B cell (primary cell): Measurements from ENCODE around the gene ERP27. TPM values are rescaled to one million over a fixed set of nuclear protein-coding genes. Genes with fewer than 3 reads are reported as not detected.

Experiments used
- ATAC-seq: fragments of 200-7000 bp; cut with Tn5 transposase; one replicate; pipeline ENCODE4 v1.10.0; 2021; ENCODE audit warnings: low read depth, mild to moderate bottlenecking, moderate number of reproducible peaks, moderate library complexity
- CTCF ChIA-PET: fragments of 350-600 bp; sonication (Branson Sonifier 250); formaldehyde crosslinking; loops from one replicate; lab custom pipeline; 2021; ENCODE audit warnings: antibody characterized with exemption, inconsistent platforms; lab: Charles Lee
- POLR2A ChIA-PET: fragments of 350-600 bp; sonication (Branson Sonifier 250); formaldehyde crosslinking; loops from one replicate; lab custom pipeline; 2021; ENCODE audit warnings: antibody characterized with exemption; lab: Charles Lee
- DNase-seq: peaks from one replicate; pipeline ENCODE4 v3.0.0; 2013
- H2AFZ ChIP-seq: 2 replicates; pipeline ENCODE4 v1.6.1; 2012; ENCODE audit warnings: mild to moderate bottlenecking, low read depth, low read length; ENCODE audit not compliant: insufficient read depth, poor library complexity, severe bottlenecking
- H3K27ac ChIP-seq, 2 donors: 1 replicate in 1 of 2; 2 replicates in 1 of 2; pipeline ENCODE4 v1.5.1; 2012 to 2013; ENCODE audit warnings: low read length in 2 of 2, mild to moderate bottlenecking in 2 of 2, moderate library complexity in 1 of 2
- H3K27me3 ChIP-seq, 4 experiments: fragments of 200-600 bp in 1 of 4; sonication (generic) in 1 of 4; replicated peaks in 1 of 4; 1 replicate in 2 of 4; 2 replicates in 2 of 4; pipeline versions ENCODE4 v1.6.1 to v1.7.0; 2013 to 2016; ENCODE audit warnings: low read length in 3 of 4, mild to moderate bottlenecking in 2 of 4, mixed read lengths in 1 of 4, moderate library complexity in 1 of 4; ENCODE audit not compliant: insufficient read depth in 4 of 4, control insufficient read depth in 3 of 4; ENCODE audit errors: control extremely low read depth in 1 of 4
- H3K36me3 ChIP-seq, 2 experiments: replicated peaks in 1 of 2; 1 replicate in 1 of 2; 2 replicates in 1 of 2; pipeline versions ENCODE4 v1.6.1 to v1.7.1; 2013; ENCODE audit warnings: low read length in 1 of 2; ENCODE audit not compliant: insufficient read depth in 2 of 2, control insufficient read depth in 1 of 2; ENCODE audit errors: control extremely low read depth in 1 of 2, extremely low read depth in 1 of 2
- H3K4me1 ChIP-seq, 2 donors: fragments of 200-600 bp in 1 of 2; sonication (generic) in 1 of 2; 1 replicate in 1 of 2; 2 replicates in 1 of 2; pipeline versions ENCODE4 v1.5.1 to v1.6.1; 2013 to 2017; ENCODE audit warnings: low read length in 2 of 2; ENCODE audit not compliant: control insufficient read depth in 2 of 2, insufficient read depth in 2 of 2
- H3K4me2 ChIP-seq: replicated peaks from 2 replicates; pipeline ENCODE3; 2012; ENCODE audit warnings: mild to moderate bottlenecking, low read depth, low read length; ENCODE audit not compliant: poor library complexity, severe bottlenecking
- H3K4me3 ChIP-seq, 5 experiments: fragments of 200-600 bp in 1 of 5; sonication (generic) in 1 of 5; 1 replicate in 3 of 5; 2 replicates in 2 of 5; pipeline versions ENCODE4 v1.5.1 to v1.7.0; 2011 to 2016; ENCODE audit warnings: low read length in 4 of 5, mild to moderate bottlenecking in 4 of 5, low read depth in 2 of 5, control low read depth in 1 of 5, moderate library complexity in 1 of 5; ENCODE audit not compliant: insufficient read depth in 1 of 5; ENCODE audit errors: control extremely low read depth in 1 of 5, extremely low read depth in 1 of 5
- H3K79me2 ChIP-seq: fragments of 200-600 bp; sonication (generic); one replicate; pipeline ENCODE4 v1.6.0; 2016; ENCODE audit warnings: low read length; ENCODE audit not compliant: control insufficient read depth, insufficient read depth
- H3K9ac ChIP-seq: fragments of 200-600 bp; sonication (generic); 2 replicates; pipeline ENCODE4 v1.6.1; 2017; ENCODE audit warnings: mild to moderate bottlenecking, low read length, moderate library complexity
- H3K9me3 ChIP-seq, 3 donors: one replicate each; pipeline versions ENCODE4 v1.6.1 to v1.7.1; 2013; ENCODE audit warnings: low read length in 2 of 3; ENCODE audit not compliant: control insufficient read depth in 2 of 3, insufficient read depth in 1 of 3; ENCODE audit errors: control extremely low read depth in 1 of 3
- H4K20me1 ChIP-seq: 2 replicates; pipeline ENCODE4 v1.6.0; 2012; ENCODE audit warnings: mild to moderate bottlenecking, low read length; ENCODE audit not compliant: insufficient read depth, control insufficient read depth, poor library complexity, severe bottlenecking
- H3K27ac Mint-ChIP-seq: one replicate; pipeline ENCODE4 v1.8.0; 2021; ENCODE audit warnings: mixed read lengths
- H3K27me3 Mint-ChIP-seq: one replicate; pipeline ENCODE4 v1.8.0; 2021; ENCODE audit warnings: mixed read lengths
- H3K4me1 Mint-ChIP-seq: one replicate; pipeline ENCODE4 v1.8.0; 2021; ENCODE audit warnings: mixed read lengths
- H3K4me3 Mint-ChIP-seq: one replicate; pipeline ENCODE4 v1.8.0; 2021; ENCODE audit warnings: mixed read lengths
- H3K9me3 Mint-ChIP-seq: one replicate; pipeline ENCODE4 v1.8.0; 2022; ENCODE audit warnings: mixed read lengths; ENCODE audit not compliant: insufficient read depth
- EZH2 ChIP-seq: IDR thresholded peaks from 2 replicates; pipeline ENCODE4 v1.6.1; 2012; ENCODE audit warnings: borderline replicate concordance, low read depth, mild to moderate bottlenecking, moderate library complexity, low read length; ENCODE audit not compliant: insufficient read depth, poor library complexity, severe bottlenecking
- WGBS: methylation state at CpG from one replicate; pipeline ENCODE4 v1.1.5; 2013; ENCODE audit warnings: missing lambda C conversion rate; ENCODE audit not compliant: insufficient coverage; 5-methylcytosine and 5-hydroxymethylcytosine counted together
- intact Hi-C: fragments of 100-400 bp; cut with micrococcal nuclease; formaldehyde crosslinking; loops from one replicate; pipeline ENCODE4 v1.10.0; 2022
- polyA plus RNA-seq: library from polyadenylated mRNA; depleted of rRNA; stranded (reverse); fragments of >200 nt; gene quantifications from 2 replicates; pipeline ENCODE4 v1.2.3, GENCODE V29; 2012
- total RNA-seq, 2 donors: library from RNA; stranded (reverse); fragments of 120-200 nt in 1 of 2; gene quantifications; 1 replicate in 1 of 2; 2 replicates in 1 of 2; pipeline versions ENCODE4 v1.2.3 to v1.2.4, GENCODE V29; 2013 to 2022
- TF ChIP-seq, protein P1 (sequence below): fragments of 200-600 bp; IDR thresholded peaks from one replicate; pipeline ENCODE4 v1.8.0; 2022; ENCODE audit warnings: antibody characterized with exemption, mild to moderate bottlenecking

ERP27 gene
- total and polyA plus RNA-seq, 2 donors (not counting 1 experiment from before 2014, with no cell fraction given), result 7.8 to 9.0 TPM

DNA sequence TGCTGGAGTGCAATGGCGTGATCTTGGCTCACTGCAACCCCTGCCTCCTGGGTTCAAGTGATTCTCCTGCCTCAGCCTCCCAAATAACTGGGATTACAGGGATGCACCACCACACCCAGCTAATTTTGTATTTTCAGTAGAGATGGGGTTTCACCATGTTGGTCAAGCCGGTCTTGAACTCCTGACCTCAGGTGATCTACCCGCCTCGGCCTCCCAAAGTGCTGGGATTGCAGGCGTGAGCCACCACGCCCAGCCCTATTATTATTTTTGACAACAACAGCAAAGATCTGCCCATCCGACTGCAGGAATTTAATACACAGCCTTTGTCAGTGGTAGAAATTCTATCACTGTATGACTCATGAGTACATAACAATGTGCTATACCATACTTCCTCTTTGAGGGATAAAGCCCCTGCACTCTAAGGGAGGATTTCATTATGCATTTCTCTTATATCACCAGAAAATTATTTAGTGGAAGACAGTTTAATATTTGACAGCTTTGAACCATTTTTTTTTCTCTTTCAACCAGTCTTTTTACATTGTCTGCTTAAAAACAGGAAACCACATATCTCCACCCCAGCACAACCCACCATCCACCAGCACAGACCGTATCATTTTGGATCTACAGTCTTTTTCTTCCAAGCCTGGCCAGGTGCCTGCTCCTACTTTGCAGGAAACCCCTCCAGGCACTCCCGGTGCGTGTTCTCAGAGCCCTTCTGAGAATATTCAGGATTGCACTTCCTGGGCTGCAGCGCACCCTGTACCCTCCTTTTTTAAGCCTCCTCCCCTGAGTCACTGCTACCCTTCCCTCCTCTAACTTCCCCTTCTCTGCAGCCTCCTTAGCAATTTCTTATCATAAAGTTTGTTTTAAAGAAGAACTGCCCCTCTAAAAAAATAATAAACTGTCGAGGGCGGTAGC lies 22.5 kb upstream of the ERP27 start:
- Histone ChIP-seq H3K36me3 (peaks cover 4 to 31% of the 10 kb centered on the region in 2 experiments), H3K27ac (peak overlapping the region; percentile 68 to 94), H3K4me3 (peak overlapping the region; percentile 65 to 99 (median 84)), H4K20me1 (peaks cover 42% of the 10 kb centered on the region), H3K27me3 (no peaks in the 10 kb centered on the region), H3K4me1 (peaks cover 45 to 55% of the 10 kb centered on the region in 2 donors), H3K9ac (peak overlapping the region; percentile 77), H2AFZ (peak overlapping the region; percentile 66), H3K79me2 (peaks cover 73% of the 10 kb centered on the region), H3K4me2 (peak overlapping the region; percentile 82), H3K9me3 (no peaks in the 10 kb centered on the region)
- WGBS, result 2% methylated on average over 12 of the region's 13 CpGs
- Mint-ChIP-seq H3K27me3 (no peaks in the 10 kb centered on the region), H3K4me1 (peaks cover 72% of the 10 kb centered on the region), H3K4me3 (peak overlapping the region; percentile 97), H3K27ac (peak overlapping the region; percentile 98), H3K9me3 (no peaks in the 10 kb centered on the region)
- intact Hi-C loops, result loop anchor here (1.0 to 2.0 kb wide), 7 partner anchors 9 to 804 kb away; partner anchors contain the start of genes C12orf60 and WBP11
- ATAC-seq (peak; percentile 64), DNase-seq (no peak)
- ChIA-PET CTCF (interaction anchor here (1.8 to 2.6 kb wide), 2 partner anchors 34 kb away, joined by 12 to 13 read pairs; no protein-coding TSS in a partner anchor), POLR2A (interaction anchor here (0.6 to 1.6 kb wide), 4 partner anchors 13 to 226 kb away, joined by 3 to 5 read pairs (median 3); a partner anchor contains a TSS)
- TF ChIP-seq, protein P1, sequence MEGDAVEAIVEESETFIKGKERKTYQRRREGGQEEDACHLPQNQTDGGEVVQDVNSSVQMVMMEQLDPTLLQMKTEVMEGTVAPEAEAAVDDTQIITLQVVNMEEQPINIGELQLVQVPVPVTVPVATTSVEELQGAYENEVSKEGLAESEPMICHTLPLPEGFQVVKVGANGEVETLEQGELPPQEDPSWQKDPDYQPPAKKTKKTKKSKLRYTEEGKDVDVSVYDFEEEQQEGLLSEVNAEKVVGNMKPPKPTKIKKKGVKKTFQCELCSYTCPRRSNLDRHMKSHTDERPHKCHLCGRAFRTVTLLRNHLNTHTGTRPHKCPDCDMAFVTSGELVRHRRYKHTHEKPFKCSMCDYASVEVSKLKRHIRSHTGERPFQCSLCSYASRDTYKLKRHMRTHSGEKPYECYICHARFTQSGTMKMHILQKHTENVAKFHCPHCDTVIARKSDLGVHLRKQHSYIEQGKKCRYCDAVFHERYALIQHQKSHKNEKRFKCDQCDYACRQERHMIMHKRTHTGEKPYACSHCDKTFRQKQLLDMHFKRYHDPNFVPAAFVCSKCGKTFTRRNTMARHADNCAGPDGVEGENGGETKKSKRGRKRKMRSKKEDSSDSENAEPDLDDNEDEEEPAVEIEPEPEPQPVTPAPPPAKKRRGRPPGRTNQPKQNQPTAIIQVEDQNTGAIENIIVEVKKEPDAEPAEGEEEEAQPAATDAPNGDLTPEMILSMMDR, result no peak
- no peak for TF ChIP-seq EZH2
